HCT116 (cell line): Measurements from ENCODE around the gene STK31.

Experiments used
- EZH2 ChIP-seq: fragments of 200-600 bp; sonication (generic); IDR thresholded peaks from 2 replicates; pipeline ENCODE4 v1.6.1; 2017; ENCODE audit warnings: antibody characterized with exemption, mixed run types
- EZH2phosphoT487 ChIP-seq: fragments of 200-600 bp; IDR thresholded peaks from 2 replicates; pipeline ENCODE4 v1.6.1; 2018; ENCODE audit warnings: antibody characterized with exemption, borderline replicate concordance
- POLR2A ChIP-seq: IDR thresholded peaks from 2 replicates; pipeline ENCODE4 v1.7.0; 2011; ENCODE audit warnings: borderline replicate concordance; ENCODE audit not compliant: insufficient read depth, insufficient read length; ENCODE audit errors: extremely low read depth
- SP1 ChIP-seq: IDR thresholded peaks from 2 replicates; pipeline ENCODE4 v1.6.1; 2012; ENCODE audit warnings: low read depth
- TF ChIP-seq, protein P1 (sequence below), 3 experiments: fragments of 200-600 bp in 1 of 3; sonication (generic) in 1 of 3; IDR thresholded peaks in 2 of 3; conservative IDR thresholded peaks in 1 of 3; 2 replicates each; pipeline ENCODE4 v1.5.1; 2012 to 2017; ENCODE audit warnings: low read depth in 2 of 3, low read length in 2 of 3, antibody characterized with exemption in 1 of 3, borderline replicate concordance in 1 of 3, control low read depth in 1 of 3, mild to moderate bottlenecking in 1 of 3, mixed read lengths in 1 of 3, mixed run types in 1 of 3, moderate library complexity in 1 of 3; ENCODE audit not compliant: insufficient read depth in 1 of 3

DNA sequence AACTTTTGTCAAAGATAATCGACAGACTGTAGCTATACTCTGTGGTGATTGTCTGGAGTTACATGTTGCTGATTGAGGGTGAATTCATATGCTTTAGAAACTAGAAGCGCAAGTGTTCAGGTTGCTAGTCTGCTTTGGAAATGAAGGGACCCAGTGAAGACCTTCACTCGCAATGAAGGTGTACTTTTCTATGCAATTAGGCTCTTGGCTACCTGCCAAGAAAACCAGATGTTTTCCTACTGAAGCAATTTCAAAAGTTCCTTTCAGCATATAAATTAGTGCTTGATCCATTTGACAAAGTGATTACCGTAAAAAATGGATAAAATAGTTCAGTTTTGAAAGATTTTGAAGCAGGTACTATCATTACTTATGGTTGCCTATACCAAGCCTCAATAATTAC lies 10.0 kb upstream of the STK31 start:
- TF ChIP-seq EZH2 (no peak), POLR2A (no peak), SP1 (no peak), EZH2phosphoT487 (no peak)
- TF ChIP-seq, protein P1, sequence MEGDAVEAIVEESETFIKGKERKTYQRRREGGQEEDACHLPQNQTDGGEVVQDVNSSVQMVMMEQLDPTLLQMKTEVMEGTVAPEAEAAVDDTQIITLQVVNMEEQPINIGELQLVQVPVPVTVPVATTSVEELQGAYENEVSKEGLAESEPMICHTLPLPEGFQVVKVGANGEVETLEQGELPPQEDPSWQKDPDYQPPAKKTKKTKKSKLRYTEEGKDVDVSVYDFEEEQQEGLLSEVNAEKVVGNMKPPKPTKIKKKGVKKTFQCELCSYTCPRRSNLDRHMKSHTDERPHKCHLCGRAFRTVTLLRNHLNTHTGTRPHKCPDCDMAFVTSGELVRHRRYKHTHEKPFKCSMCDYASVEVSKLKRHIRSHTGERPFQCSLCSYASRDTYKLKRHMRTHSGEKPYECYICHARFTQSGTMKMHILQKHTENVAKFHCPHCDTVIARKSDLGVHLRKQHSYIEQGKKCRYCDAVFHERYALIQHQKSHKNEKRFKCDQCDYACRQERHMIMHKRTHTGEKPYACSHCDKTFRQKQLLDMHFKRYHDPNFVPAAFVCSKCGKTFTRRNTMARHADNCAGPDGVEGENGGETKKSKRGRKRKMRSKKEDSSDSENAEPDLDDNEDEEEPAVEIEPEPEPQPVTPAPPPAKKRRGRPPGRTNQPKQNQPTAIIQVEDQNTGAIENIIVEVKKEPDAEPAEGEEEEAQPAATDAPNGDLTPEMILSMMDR (IDR thresholded peaks at IDR 0.05 in 2 of 3, conservative IDR thresholded peaks at IDR 0.05 in 1 of 3; ENCODE audit: borderline replicate concordance in 1 of 3, insufficient read depth in 1 of 3, low read depth in 2 of 3, low read length in 2 of 3), result no peak
